Stimulated activated CD4-positive, alpha-beta T cell treated with anti-CD3 and anti-CD28 coated beads, Interleukin-1b, Interleukin-23, amount 100 ng/mL, for 24 hours (primary cell): Measurements from ENCODE around the gene PCED1B.
"Not testable (repeated sequence)": the region's sequence is repeated elsewhere in the genome, so short reads cannot be mapped to it uniquely, and the experiment has no call there.

Experiments used
- DNase-seq, 4 experiments: peaks; one replicate each; pipeline ENCODE4 v3.0.0-alpha.2; 2020; ENCODE audit warnings: low read depth in 4 of 4, low spot score in 1 of 4

Gene PCED1B

GRCh38 chr12:47164116-47164515, 84.7 kb downstream of the PCED1B start:
- no peak for DNase-seq

- no peak for DNase-seq
Observed at GRCh38 chr12:47164724-47165439, 85.5 kb downstream of the PCED1B start.

DNA sequence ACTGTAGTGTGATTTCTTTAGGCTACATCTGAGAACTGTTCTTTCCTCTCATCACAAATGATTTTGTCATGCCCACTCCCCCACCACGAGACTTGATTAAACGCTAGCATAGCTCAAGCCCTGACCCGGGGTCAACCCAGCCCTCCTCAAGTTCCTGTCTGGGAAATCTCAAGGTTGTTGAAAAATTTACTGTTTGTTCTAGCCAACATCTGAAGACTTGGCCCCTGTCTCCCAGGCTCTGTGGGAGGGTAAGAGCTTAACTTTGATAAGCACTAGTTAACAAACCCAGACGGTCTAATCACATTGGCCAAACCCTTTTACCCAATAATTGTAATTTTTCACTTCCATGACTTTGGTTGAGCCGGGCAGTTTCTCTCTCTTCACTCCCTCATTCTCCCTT, 86.5 kb downstream of the PCED1B start:
- no peak for DNase-seq

- no peak for DNase-seq
Observed at GRCh38 chr12:47166365-47166764, 86.9 kb downstream of the PCED1B start.

- DNase-seq: not testable (repeated sequence)
Observed at GRCh38 chr12:47170281-47170680, 90.9 kb downstream of the PCED1B start.

DNA sequence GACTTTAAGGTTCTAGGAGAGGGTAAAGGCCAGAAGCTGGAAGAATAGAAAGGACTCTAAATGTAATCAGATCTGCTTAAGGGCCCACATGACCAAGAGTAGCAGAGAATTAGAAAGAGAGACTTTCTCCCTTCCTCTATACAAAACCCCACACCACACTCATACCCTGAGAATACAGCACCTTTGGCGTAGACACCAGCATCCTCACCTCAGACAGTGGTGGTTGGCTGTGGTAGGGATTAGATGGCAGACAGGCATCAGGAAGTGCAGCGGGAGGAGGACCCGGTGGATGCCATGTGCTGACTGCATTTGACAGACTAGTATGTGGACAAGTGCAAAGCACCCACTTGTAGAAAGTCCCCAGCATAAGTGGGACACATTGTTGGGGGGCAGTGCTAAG, 98.6 kb downstream of the PCED1B start:
- no peak for DNase-seq

DNA sequence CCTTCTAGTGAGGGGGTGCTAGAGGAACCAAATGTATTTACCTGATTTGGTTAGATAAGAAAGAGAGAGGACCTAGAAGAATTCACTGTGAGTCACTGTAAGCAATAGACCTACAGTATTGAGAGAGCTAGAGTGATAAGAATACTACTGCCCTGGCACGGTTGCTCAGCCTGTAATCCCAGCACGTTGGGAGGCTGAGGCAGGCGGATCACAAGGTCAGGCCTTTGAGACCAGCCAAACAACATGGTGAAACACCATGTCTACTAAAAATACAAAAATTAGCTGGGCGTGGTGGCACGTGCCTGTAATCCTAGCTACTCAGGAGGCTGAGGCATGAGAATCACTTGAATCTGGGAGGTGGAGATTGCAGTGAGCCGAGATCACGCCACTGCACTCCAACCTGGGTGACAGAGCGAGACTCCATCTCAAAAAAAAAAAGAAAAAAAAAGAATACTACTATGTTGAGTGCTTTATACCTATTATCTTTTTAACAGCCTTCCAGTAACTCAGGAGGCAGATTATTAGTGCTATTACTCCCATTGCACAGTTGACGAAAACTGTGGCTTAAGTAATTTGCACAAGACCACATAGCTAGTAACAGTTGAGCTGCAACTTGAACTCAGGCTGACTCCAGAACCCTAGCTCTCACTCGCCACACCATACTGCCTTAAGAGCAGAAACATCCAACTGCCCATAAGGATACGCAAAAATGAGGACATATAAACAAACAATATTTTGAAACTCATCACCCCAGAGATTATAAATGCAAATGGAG, 102.9 kb downstream of the PCED1B start:
- not testable (repeated sequence) for DNase-seq

- DNase-seq: no peak
Observed at GRCh38 chr12:47184229-47184628, 104.8 kb downstream of the PCED1B start.

DNA sequence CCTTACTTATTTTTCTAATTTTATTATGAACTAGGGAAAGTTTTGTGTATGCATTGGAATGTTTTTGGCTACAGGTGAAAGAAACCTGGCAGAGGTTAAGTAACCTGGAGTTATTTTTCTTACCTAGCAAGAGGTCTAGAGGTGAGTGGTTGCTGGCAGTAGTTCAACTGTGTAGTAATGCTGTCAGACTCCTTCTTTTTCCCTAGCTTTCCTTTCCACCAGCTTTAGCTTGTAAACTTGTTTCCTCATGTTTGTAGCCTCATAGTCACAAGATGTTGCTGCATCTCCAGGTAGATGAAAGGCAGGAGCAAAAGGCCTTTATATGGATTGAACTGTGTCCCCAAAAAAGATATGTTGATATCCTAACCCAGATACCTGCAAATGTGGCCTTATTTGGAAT, 105.4 kb downstream of the PCED1B start:
- no peak for DNase-seq

DNA sequence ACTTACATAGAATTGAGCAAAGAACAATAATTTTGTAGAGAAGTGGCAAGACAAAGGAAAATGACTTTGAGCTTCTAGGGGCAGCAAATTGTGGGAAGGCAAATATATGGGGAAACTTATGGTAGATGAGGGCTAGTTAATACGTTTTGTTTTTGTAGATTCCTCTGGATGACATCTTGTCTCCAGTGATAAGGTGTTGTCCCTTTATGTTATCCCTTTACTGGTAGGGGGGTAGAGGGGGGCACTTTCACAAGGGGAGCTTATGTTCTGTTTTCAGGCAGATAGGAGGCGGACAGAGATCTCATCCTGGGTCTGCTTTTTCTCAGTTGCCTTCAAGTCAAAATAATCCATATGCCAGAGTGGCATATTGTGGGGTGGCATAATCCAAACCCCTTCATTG, 106.8 kb downstream of the PCED1B start:
- no peak for DNase-seq

- no peak for DNase-seq
Observed at GRCh38 chr12:47188576-47189441, 109.4 kb downstream of the PCED1B start.

- no peak for DNase-seq
Observed at GRCh38 chr12:47189728-47190127, 110.3 kb downstream of the PCED1B start.

DNA sequence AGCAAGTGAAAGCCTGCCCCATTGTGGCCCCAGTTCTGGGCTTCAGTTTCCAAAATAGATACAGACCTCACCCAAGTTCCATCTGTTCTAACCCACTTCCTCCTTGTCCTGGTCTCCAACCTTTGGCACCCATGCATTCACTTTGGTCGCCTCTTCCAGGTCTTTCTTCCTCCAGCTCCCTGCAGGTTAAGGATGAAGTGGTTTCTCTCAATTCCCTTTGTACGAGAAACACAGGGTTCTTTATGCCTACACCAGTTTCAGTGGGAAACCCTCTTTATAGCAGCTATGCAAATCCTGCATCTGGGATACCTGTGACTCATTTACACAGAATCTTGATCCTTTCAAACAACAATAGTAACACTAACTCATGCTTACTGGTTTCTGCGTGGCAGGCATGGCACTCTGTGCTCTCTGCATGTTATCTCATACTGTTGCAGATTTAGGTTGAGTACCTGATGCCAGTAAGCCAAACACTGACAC, 110.9 kb downstream of the PCED1B start:
- no peak for DNase-seq

- DNase-seq: no peak
Observed at GRCh38 chr12:47190905-47191304, 111.5 kb downstream of the PCED1B start.

DNA sequence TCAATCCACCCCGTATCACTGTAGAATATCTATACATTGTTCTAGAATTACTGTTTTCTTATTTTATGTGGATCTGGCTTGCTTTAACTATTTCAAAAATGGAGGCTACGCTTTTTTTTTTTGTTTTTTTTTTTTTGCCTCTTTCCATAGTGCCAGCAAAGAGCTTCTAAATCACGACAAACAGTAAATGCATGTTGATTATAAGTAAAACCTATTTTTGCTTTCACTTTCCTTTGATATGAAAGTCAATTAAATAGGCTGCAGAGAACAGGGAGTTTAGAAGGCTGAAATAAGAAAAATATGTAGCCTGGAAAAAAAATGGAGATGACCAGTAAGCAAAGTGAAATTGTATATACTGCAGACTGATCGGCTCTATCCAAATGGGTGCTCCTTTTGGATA, 112.6 kb downstream of the PCED1B start:
- DNase-seq: no peak

DNA sequence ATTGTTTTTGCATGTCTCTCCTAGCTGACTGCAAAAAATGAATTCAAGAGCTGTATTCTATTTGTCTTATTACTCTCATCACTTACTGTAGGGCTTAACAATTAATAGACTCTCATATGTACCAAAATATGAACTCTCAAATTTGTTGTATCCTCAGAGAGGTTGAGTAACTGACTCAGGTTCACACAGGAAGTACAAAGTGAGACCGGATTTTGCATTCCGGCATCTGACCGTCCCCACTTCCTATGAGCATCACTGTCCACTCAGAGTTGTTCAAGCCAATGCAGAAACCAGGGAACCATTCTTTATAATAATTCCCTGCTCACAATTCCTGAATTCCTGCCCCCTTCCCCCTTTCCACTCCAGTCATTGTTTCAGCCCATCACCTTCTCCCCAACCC, 113.6 kb downstream of the PCED1B start:
- DNase-seq: no peak

DNA sequence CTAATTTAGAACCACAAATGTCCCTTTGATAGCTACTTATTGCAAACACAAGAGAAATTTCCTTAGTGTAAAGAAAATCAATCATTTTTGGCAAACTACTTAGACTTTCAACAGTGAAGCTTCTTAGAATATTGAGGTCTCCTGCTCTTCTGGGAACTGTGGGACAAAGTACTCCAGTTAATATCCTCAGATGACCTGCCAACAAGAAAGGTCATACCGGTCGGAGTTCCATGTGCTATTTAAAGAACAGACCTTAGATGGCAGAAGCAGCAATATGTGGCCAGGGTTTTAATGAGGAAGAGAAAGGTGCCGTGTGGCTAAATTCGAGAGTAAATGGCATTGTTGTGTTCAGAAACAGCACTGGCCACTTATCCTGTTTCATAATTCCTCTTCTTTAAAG, 115.1 kb downstream of the PCED1B start:
- no peak for DNase-seq

- no peak for DNase-seq
Observed at GRCh38 chr12:47200446-47200845, 121.0 kb downstream of the PCED1B start.

DNA sequence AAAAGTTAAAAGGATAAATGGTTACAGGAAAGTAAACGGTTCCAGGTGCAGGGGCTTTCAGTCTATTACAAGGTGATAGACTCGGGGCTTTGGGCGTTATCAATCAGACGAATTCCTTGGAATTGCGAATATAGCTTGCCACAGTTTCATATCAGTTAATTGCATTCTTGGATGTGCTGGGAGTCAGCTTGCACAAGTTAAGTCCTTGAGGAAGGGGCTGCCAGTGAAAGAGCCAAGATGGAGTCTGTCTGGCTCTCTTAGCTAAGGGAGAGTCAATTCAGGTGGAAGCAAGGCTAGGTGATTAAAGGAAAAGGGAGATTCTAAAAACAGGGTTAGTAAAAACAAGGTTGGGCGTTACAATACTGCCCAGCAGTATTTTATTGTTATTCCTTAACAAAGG, 121.8 kb downstream of the PCED1B start:
- DNase-seq: not testable (repeated sequence)

DNA sequence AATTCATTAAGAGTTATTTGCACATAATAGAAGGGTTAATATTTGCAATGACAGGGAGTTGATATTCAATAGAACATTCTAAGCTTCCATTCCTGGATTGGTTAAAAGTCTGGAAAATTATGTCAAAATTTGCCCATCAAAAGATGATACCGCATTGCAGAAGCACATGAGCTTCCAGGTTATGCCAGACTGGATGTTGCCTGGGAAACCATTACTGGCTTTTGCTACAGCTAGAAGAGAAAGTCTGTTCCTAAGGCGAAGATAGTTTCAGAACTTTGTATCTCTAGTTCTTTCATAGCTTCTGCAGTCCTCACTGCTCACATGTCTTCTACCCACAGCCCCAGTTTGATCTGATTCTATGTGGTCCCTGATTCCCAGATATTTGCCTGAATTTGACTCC, 122.8 kb downstream of the PCED1B start:
- DNase-seq: no peak
